HepG2 (cell line): ENCODE results near the gene ZNF318. TPM values are rescaled to one million over a fixed set of nuclear protein-coding genes. Genes with fewer than 3 reads are reported as not detected.

Source experiments
- CREBL2 ChIP-seq: sonication (generic); formaldehyde crosslinking; IDR thresholded peaks from 2 replicates; pipeline ENCODE4 v1.8.1; 2023; ENCODE audit warnings: missing genetic modification reagents, mild to moderate bottlenecking, borderline replicate concordance
- FUBP1 ChIP-seq: sonication (generic); formaldehyde crosslinking; IDR thresholded peaks from 2 replicates; pipeline ENCODE4 v1.5.1; 2020; ENCODE audit warnings: missing genetic modification reagents, mild to moderate bottlenecking, borderline replicate concordance
- MAFF ChIP-seq: IDR thresholded peaks from 2 replicates; pipeline ENCODE4 v1.6.1; 2011; ENCODE audit warnings: low read depth, low read length, improper control_type of control experiment
- NFIB ChIP-seq: sonication (generic); formaldehyde crosslinking; IDR thresholded peaks from 2 replicates; pipeline ENCODE4 v1.9.0; 2021; ENCODE audit warnings: missing genetic modification reagents, mild to moderate bottlenecking, borderline replicate concordance
- PATZ1 ChIP-seq: sonication (generic); formaldehyde crosslinking; IDR thresholded peaks from 2 replicates; pipeline ENCODE4 v1.4.0; 2020; ENCODE audit warnings: missing genetic modification reagents
- PRMT3 ChIP-seq: sonication (generic); formaldehyde crosslinking; IDR thresholded peaks from 2 replicates; pipeline ENCODE4 v1.8.1; 2022; ENCODE audit warnings: low read depth, mild to moderate bottlenecking, moderate library complexity, missing genetic modification reagents, borderline replicate concordance
- SNAPC5 ChIP-seq: sonication (generic); formaldehyde crosslinking; IDR thresholded peaks from 2 replicates; pipeline ENCODE4 v1.8.1; 2023; ENCODE audit warnings: mild to moderate bottlenecking, missing genetic modification reagents, borderline replicate concordance
- SRF ChIP-seq: IDR thresholded peaks from 2 replicates; pipeline ENCODE4 v1.6.1; 2011; ENCODE audit warnings: mild to moderate bottlenecking, low read depth, low read length, moderate library complexity
- TAF15 ChIP-seq: fragments of 200-400 bp; formaldehyde crosslinking; IDR thresholded peaks from one replicate; pipeline ENCODE4 v1.6.1; 2018; ENCODE audit warnings: mild to moderate bottlenecking, low read depth, low read length; ENCODE audit not compliant: poor library complexity, severe bottlenecking
- TIGD3 ChIP-seq: sonication (generic); formaldehyde crosslinking; IDR thresholded peaks from 2 replicates; pipeline ENCODE4 v1.5.1; 2020; ENCODE audit warnings: mild to moderate bottlenecking, missing genetic modification reagents, borderline replicate concordance
- ZBTB49 ChIP-seq: sonication (generic); formaldehyde crosslinking; IDR thresholded peaks from 2 replicates; pipeline ENCODE4 v1.4.0; 2020; ENCODE audit warnings: missing genetic modification reagents, borderline replicate concordance
- ZFP91 ChIP-seq: sonication (generic); formaldehyde crosslinking; IDR thresholded peaks from 2 replicates; pipeline ENCODE4 v1.9.0; 2022; ENCODE audit warnings: missing genetic modification reagents, mild to moderate bottlenecking, borderline replicate concordance
- ZNF10 ChIP-seq: sonication (generic); formaldehyde crosslinking; IDR thresholded peaks from 2 replicates; pipeline ENCODE4 v1.4.0; 2020; ENCODE audit warnings: mild to moderate bottlenecking, low read depth, missing genetic modification reagents, borderline replicate concordance
- ZNF598 ChIP-seq: sonication (generic); formaldehyde crosslinking; IDR thresholded peaks from 2 replicates; pipeline ENCODE4 v1.5.1; 2020; ENCODE audit warnings: mild to moderate bottlenecking, missing genetic modification reagents, borderline replicate concordance
- ZNF703 ChIP-seq: sonication (generic); formaldehyde crosslinking; IDR thresholded peaks from 2 replicates; pipeline ENCODE4 v1.5.1; 2020; ENCODE audit warnings: missing genetic modification reagents, mild to moderate bottlenecking, moderate library complexity, borderline replicate concordance
- polyA plus RNA-seq, 8 experiments: library from polyadenylated mRNA; depleted of rRNA in 3 of 8; stranded (reverse) in 7 of 8; unstranded in 1 of 8; fragments of >200 nt; fragmentation: Illumina TruSeq in 4 of 8; extraction: Trizol in 4 of 8; gene quantifications; 2 replicates each; pipeline versions ENCODE4 v1.2.1 to v1.2.3, GENCODE V29; 2011 to 2016; ENCODE audit warnings: low read depth in 4 of 8, missing spikeins in 1 of 8, mixed read lengths in 1 of 8; ENCODE audit not compliant: insufficient read depth in 1 of 8
- total RNA-seq, 5 experiments: library from RNA; depleted of rRNA; stranded (reverse); fragments of >200 nt; fragmentation: Illumina TruSeq; extraction: Trizol; gene quantifications; 2 replicates each; pipeline ENCODE4 v1.2.3, GENCODE V29; 2016; ENCODE audit warnings: low read depth in 1 of 5

The ZNF318 gene
- total and polyA plus RNA-seq, 2 of the 13 experiments (the other 11 are each of a cell fraction or from before 2014, with no cell fraction given): 13.0 to 14.5 TPM

GRCh38 chr6:43308101-43308989 lies 61.1 kb downstream of the ZNF318 start, which contains the start of gene CRIP3 (continued):
- TF ChIP-seq PATZ1 (CRISPR knock-in tag) (peak; percentile 55), MAFF (no peak), NFIB (no peak), SRF (no peak), FUBP1 (no peak), ZFP91 (CRISPR knock-in tag) (no peak), ZBTB49 (no peak), TAF15 (no peak), ZNF10 (CRISPR knock-in tag) (no peak), TIGD3 (CRISPR knock-in tag) (no peak), SNAPC5 (CRISPR knock-in tag) (no peak), ZNF703 (no peak), CREBL2 (CRISPR knock-in tag) (no peak), PRMT3 (CRISPR knock-in tag) (no peak), ZNF598 (peak; percentile 28; the same call in 1 of the 2 replicates)
